AG20443 (cell line): Measurements from ENCODE around the gene MED22.
A peak's percentile ranks its signal among the peaks of the same experiment; 100 is the strongest.

Experiments
- DNase-seq: peaks from one replicate; pipeline ENCODE4 v3.0.0; 2012; ENCODE audit warnings: low spot score, mixed read lengths

Gene MED22

GRCh38 chr9:133355881-133356357, 8.0 kb upstream of the MED22 start:
- DNase-seq = no peak

GRCh38 chr9:133354766-133355165, 6.8 kb upstream of the MED22 start:
- DNase-seq = no peak

GRCh38 chr9:133353548-133353947, 5.6 kb upstream of the MED22 start:
- no peak for DNase-seq

GRCh38 chr9:133352635-133353340, 4.9 kb upstream of the MED22 start:
- no peak for DNase-seq

- peak; percentile 62 for DNase-seq
These were observed 4.1 kb upstream of the MED22 start for GRCh38 chr9:133351908-133352634.

GRCh38 chr9:133351526-133351907, 3.6 kb upstream of the MED22 start:
- no peak for DNase-seq

GRCh38 chr9:133349965-133350616, 2.2 kb upstream of the MED22 start:
- no peak for DNase-seq

GRCh38 chr9:133348718-133349573, 1.0 kb upstream of the MED22 start:
- no peak for DNase-seq

- DNase-seq = peak; percentile 67
These were observed 381 bp downstream of the MED22 start for GRCh38 chr9:133347515-133347984.

GRCh38 chr9:133346021-133346785, 1.7 kb downstream of the MED22 start:
- no peak for DNase-seq

- DNase-seq = no peak
These were observed 2.3 kb downstream of the MED22 start for GRCh38 chr9:133345596-133345995.

GRCh38 chr9:133344979-133345378, 3.0 kb downstream of the MED22 start:
- DNase-seq = no peak

- DNase-seq = no peak
These were observed 3.9 kb downstream of the MED22 start for GRCh38 chr9:133344071-133344470.

GRCh38 chr9:133342570-133342969, 5.4 kb downstream of the MED22 start:
- DNase-seq = no peak

- no peak for DNase-seq
These were observed 5.9 kb downstream of the MED22 start for GRCh38 chr9:133342069-133342406.

- DNase-seq = no peak
These were observed 6.4 kb downstream of the MED22 start for GRCh38 chr9:133341369-133342068.

GRCh38 chr9:133340916-133341315, 7.0 kb downstream of the MED22 start:
- DNase-seq = no peak

GRCh38 chr9:133340256-133340655, 7.7 kb downstream of the MED22 start:
- no peak for DNase-seq

GRCh38 chr9:133339641-133340040, 8.3 kb downstream of the MED22 start:
- DNase-seq = no peak

GRCh38 chr9:133335924-133336811, 11.8 kb downstream of the MED22 start, which contains the start of gene SURF6:
SURF6 (minus strand) TSS chr9:133336188; CDS start chr9:133336132, 56 bp downstream.
- peak; percentile 96 for DNase-seq
